H1 (cell line): ENCODE measurements around the gene PARP16. TPM values are rescaled to one million over a fixed set of nuclear protein-coding genes. Genes with fewer than 3 reads are reported as not detected.

ENCODE experiments used
- CTCF ChIA-PET: fragments of 300-600 bp; sonication (Branson Sonifier 250); formaldehyde crosslinking; loops from one replicate; lab custom pipeline; 2021; ENCODE audit not compliant: partially characterized antibody; lab: Charles Lee
- POLR2A ChIA-PET: fragments of 300-600 bp; sonication (Branson Sonifier 250); formaldehyde crosslinking; loops from one replicate; lab custom pipeline; 2021; ENCODE audit warnings: inconsistent platforms; ENCODE audit not compliant: partially characterized antibody; lab: Charles Lee
- DNase-seq, 2 experiments: peaks; one replicate each; pipeline versions ENCODE4 v3.0.0 to v3.0.0-alpha.2; 2010 to 2022; ENCODE audit warnings: low spot score in 2 of 2, low read depth in 1 of 2, mixed read lengths in 1 of 2
- FAIRE-seq: peaks from 2 replicates; lab custom pipeline; 2011; peaks lifted over from hg19 to GRCh38; lab: Jason Lieb, UNC
- H2AFZ ChIP-seq: 2 replicates; pipeline ENCODE4 v1.8.1; 2012; ENCODE audit warnings: low read length, inconsistent platforms
- H2AK5ac ChIP-seq: 2 replicates; pipeline ENCODE4 v1.6.1; 2013; ENCODE audit warnings: low read depth, low read length
- H2BK120ac ChIP-seq: replicated peaks from 2 replicates; pipeline ENCODE3; 2013; ENCODE audit warnings: low read depth, low read length, inconsistent platforms
- H2BK12ac ChIP-seq: 2 replicates; pipeline ENCODE4 v1.6.1; 2013; ENCODE audit warnings: low read depth, low read length
- H2BK15ac ChIP-seq: 2 replicates; pipeline ENCODE4 v1.6.1; 2013; ENCODE audit warnings: low read length
- H2BK20ac ChIP-seq: 2 replicates; pipeline ENCODE4 v1.6.1; 2013; ENCODE audit warnings: low read length
- H2BK5ac ChIP-seq: 2 replicates; pipeline ENCODE4 v1.6.1; 2013; ENCODE audit warnings: low read depth, low read length
- H3K14ac ChIP-seq: 2 replicates; pipeline ENCODE4 v1.6.1; 2013; ENCODE audit warnings: inconsistent platforms; ENCODE audit not compliant: insufficient read length
- H3K18ac ChIP-seq: 2 replicates; pipeline ENCODE4 v1.6.1; 2013; ENCODE audit warnings: low read length; ENCODE audit errors: extremely low read depth
- H3K23ac ChIP-seq: 2 replicates; pipeline ENCODE4 v1.6.1; 2013; ENCODE audit warnings: inconsistent platforms; ENCODE audit not compliant: insufficient read length
- H3K23me2 ChIP-seq: 2 replicates; pipeline ENCODE4 v1.6.1; 2013; ENCODE audit warnings: low read depth, low read length
- H3K27ac ChIP-seq: 2 replicates; pipeline ENCODE4 v1.6.1; 2011; ENCODE audit warnings: low read depth, low read length, inconsistent platforms
- H3K27me3 ChIP-seq, 4 experiments: replicated peaks in 1 of 4; 1 replicate in 1 of 4; 2 replicates in 3 of 4; pipeline versions ENCODE4 v1.6.1 to v1.8.1; 2011 to 2013; ENCODE audit warnings: low read length in 3 of 4, mild to moderate bottlenecking in 3 of 4, inconsistent platforms in 2 of 4, mixed read lengths in 2 of 4, moderate library complexity in 1 of 4; ENCODE audit not compliant: control insufficient read depth in 3 of 4, insufficient read depth in 3 of 4; ENCODE audit errors: extremely low read depth in 1 of 4
- H3K36me3 ChIP-seq, 4 experiments: 2 replicates each; pipeline versions ENCODE4 v1.6.1 to v1.8.1; 2011 to 2013; ENCODE audit warnings: mild to moderate bottlenecking in 4 of 4, low read length in 3 of 4, moderate library complexity in 2 of 4, control low read depth in 1 of 4, inconsistent platforms in 1 of 4; ENCODE audit not compliant: insufficient read depth in 4 of 4, control insufficient read depth in 2 of 4
- H3K4ac ChIP-seq: replicated peaks from 2 replicates; pipeline ENCODE3; 2013; ENCODE audit warnings: low read length, low read depth, mixed read lengths, inconsistent platforms; ENCODE audit not compliant: insufficient read length
- H3K4me1 ChIP-seq, 4 experiments: replicated peaks in 1 of 4; 1 replicate in 1 of 4; 2 replicates in 3 of 4; pipeline versions ENCODE4 v1.6.1 to v1.8.1; 2011 to 2013; ENCODE audit warnings: low read length in 3 of 4, inconsistent platforms in 2 of 4, mixed read lengths in 1 of 4; ENCODE audit not compliant: insufficient read depth in 4 of 4, control insufficient read depth in 3 of 4
- H3K4me2 ChIP-seq, 2 experiments: 2 replicates each; pipeline versions ENCODE4 v1.6.1 to v1.8.1; 2011 to 2013; ENCODE audit warnings: low read depth in 2 of 2, low read length in 2 of 2, control low read depth in 1 of 2, inconsistent platforms in 1 of 2, mild to moderate bottlenecking in 1 of 2; ENCODE audit not compliant: insufficient read depth in 1 of 2
- H3K4me3 ChIP-seq, 4 experiments: fragments of 200-600, 300-600 bp in 1 of 4; sonication (generic), shearing (Covaris generic), sonication (Bioruptor Twin) in 1 of 4; 2 replicates each; pipeline versions ENCODE4 v1.5.1 to v1.8.1; 2011 to 2016; ENCODE audit warnings: low read length in 4 of 4, low read depth in 3 of 4, control low read depth in 2 of 4, inconsistent platforms in 2 of 4, mild to moderate bottlenecking in 2 of 4, mixed read lengths in 1 of 4, moderate library complexity in 1 of 4; ENCODE audit not compliant: insufficient read depth in 2 of 4; ENCODE audit errors: extremely low read depth in 1 of 4
- H3K56ac ChIP-seq: replicated peaks from 2 replicates; pipeline ENCODE3; 2013; ENCODE audit warnings: low read depth, mild to moderate bottlenecking, mixed read lengths, low read length, inconsistent platforms; ENCODE audit not compliant: insufficient read length
- H3K79me1 ChIP-seq: 2 replicates; pipeline ENCODE4 v1.6.1; 2013; ENCODE audit warnings: low read depth, low read length, control low read depth
- H3K79me2 ChIP-seq, 2 experiments: 2 replicates each; pipeline versions ENCODE4 v1.6.1 to v1.8.1; 2012 to 2013; ENCODE audit warnings: low read length in 2 of 2, mild to moderate bottlenecking in 2 of 2, inconsistent platforms in 1 of 2; ENCODE audit not compliant: insufficient read depth in 2 of 2, control insufficient read depth in 1 of 2
- H3K9ac ChIP-seq, 4 experiments: replicated peaks in 1 of 4; 1 replicate in 1 of 4; 2 replicates in 3 of 4; pipeline versions ENCODE4 v1.6.1 to v1.8.1; 2011 to 2013; ENCODE audit warnings: low read depth in 3 of 4, low read length in 3 of 4, control low read depth in 2 of 4, mild to moderate bottlenecking in 2 of 4, moderate library complexity in 2 of 4, inconsistent platforms in 1 of 4; ENCODE audit errors: extremely low read depth in 1 of 4
- H3K9me3 ChIP-seq, 2 experiments: 2 replicates each; pipeline versions ENCODE4 v1.6.1 to v1.8.1; 2012 to 2013; ENCODE audit warnings: mild to moderate bottlenecking in 2 of 2, moderate library complexity in 2 of 2, control low read depth in 1 of 2, inconsistent platforms in 1 of 2, low read depth in 1 of 2, low read length in 1 of 2, mixed read lengths in 1 of 2; ENCODE audit not compliant: insufficient read depth in 2 of 2
- H4K20me1 ChIP-seq, 2 experiments: replicated peaks in 1 of 2; 2 replicates each; pipeline versions ENCODE3 to v1.8.1; 2011 to 2013; ENCODE audit warnings: inconsistent platforms in 2 of 2, low read length in 2 of 2, mild to moderate bottlenecking in 1 of 2; ENCODE audit not compliant: insufficient read depth in 2 of 2, control insufficient read depth in 1 of 2
- H4K5ac ChIP-seq: 2 replicates; pipeline ENCODE4 v1.6.1; 2013; ENCODE audit warnings: low read length, low read depth, mixed read lengths, inconsistent platforms; ENCODE audit not compliant: insufficient read length
- H4K8ac ChIP-seq: 2 replicates; pipeline ENCODE4 v1.8.0; 2013; ENCODE audit warnings: mild to moderate bottlenecking, moderate library complexity, low read length, inconsistent platforms; ENCODE audit not compliant: insufficient read depth; ENCODE audit errors: extremely low read depth
- H4K91ac ChIP-seq: replicated peaks from 2 replicates; pipeline ENCODE3; 2013; ENCODE audit warnings: low read length, mixed read lengths, inconsistent platforms; ENCODE audit not compliant: insufficient read length
- BCL11A ChIP-seq, 2 experiments: IDR thresholded peaks; one replicate each; pipeline ENCODE4 v1.6.1; 2011; ENCODE audit warnings: low read depth in 2 of 2, low read length in 2 of 2, mild to moderate bottlenecking in 2 of 2
- CBX8 ChIP-seq: fragments of 300-800, 300-1000 bp; sonication (generic); IDR thresholded peaks from 2 replicates; pipeline ENCODE4 v1.7.1; 2016; ENCODE audit warnings: low read depth, low read length, borderline replicate concordance
- CTCF ChIP-seq, 3 experiments: IDR thresholded peaks; 1 replicate in 2 of 3; 2 replicates in 1 of 3; pipeline versions ENCODE4 v1.5.1 to v1.6.1; 2011; ENCODE audit warnings: low read length in 3 of 3, mild to moderate bottlenecking in 3 of 3, inconsistent platforms in 2 of 3, low read depth in 1 of 3, moderate library complexity in 1 of 3; ENCODE audit not compliant: insufficient read depth in 1 of 3; ENCODE audit errors: control extremely low read depth in 1 of 3
- MAX ChIP-seq: IDR thresholded peaks from 2 replicates; pipeline ENCODE4 v1.6.1; 2012; ENCODE audit warnings: inconsistent platforms
- NRF1 ChIP-seq: IDR thresholded peaks from 2 replicates; pipeline ENCODE4 v1.6.1; 2011; ENCODE audit warnings: mild to moderate bottlenecking, low read depth, low read length, improper control_type of control experiment
- POLR2AphosphoS5 ChIP-seq: IDR thresholded peaks from 2 replicates; pipeline ENCODE4 v1.6.1; 2011; ENCODE audit warnings: low read depth, low read length
- RAD21 ChIP-seq, 2 experiments: IDR thresholded peaks in 1 of 2; conservative IDR thresholded peaks in 1 of 2; 2 replicates each; pipeline ENCODE4 v1.6.1; 2011; ENCODE audit warnings: low read depth in 2 of 2, low read length in 2 of 2, improper control_type of control experiment in 1 of 2, inconsistent platforms in 1 of 2, mild to moderate bottlenecking in 1 of 2, moderate library complexity in 1 of 2
- WGBS, 2 experiments: shearing (Covaris generic) in 1 of 2; methylation state at CpG; one replicate each; pipeline versions ENCODE4 v1.1.6 to v1.1.7; 2013 to 2015; ENCODE audit warnings: low lambda C conversion rate in 2 of 2, mixed read lengths in 2 of 2, inconsistent platforms in 1 of 2, low coverage in 1 of 2, missing lambda C conversion rate in 1 of 2; ENCODE audit not compliant: insufficient replicate concordance in 2 of 2, insufficient coverage in 1 of 2, insufficient read length in 1 of 2; ENCODE audit errors: extremely low coverage in 1 of 2, missing lambda C conversion rate in 1 of 2; 5-methylcytosine and 5-hydroxymethylcytosine counted together
- polyA plus RNA-seq, 7 experiments: library from polyadenylated mRNA; depleted of rRNA in 3 of 7; stranded (reverse) in 5 of 7; unstranded in 2 of 7; fragments of >200 nt in 5 of 7; fragments of 200-250 nt in 2 of 7; gene quantifications; 1 replicate in 5 of 7; 2 replicates in 1 of 7; 4 replicates in 1 of 7; pipeline versions ENCODE4 v1.2.1 to v1.2.3, GENCODE V29; 2011 to 2013; ENCODE audit warnings: missing spikeins in 2 of 7, mixed read lengths in 2 of 7
- total RNA-seq: library from RNA; stranded (reverse); fragmentation: NEBNext Ultra II Directional; extraction: Animal tissue kit (Norgen Biotek cat#: 25700); gene quantifications from 2 replicates; pipeline ENCODE4 v1.2.1, GENCODE V29; 2021

PARP16 gene
- total and polyA plus RNA-seq, 2 of the 8 experiments (the other 6 are each of a cell fraction or from before 2014, with no cell fraction given) = 3.7 to 5.0 TPM

- Histone ChIP-seq H3K14ac (no peak overlapping the region), H3K79me2 (no peaks in the 10 kb centered on the region), H2BK15ac (no peak overlapping the region), H3K23me2 (no peaks in the 10 kb centered on the region)
- TF ChIP-seq POLR2AphosphoS5 (no peak), MAX (no peak), RAD21 (IDR thresholded peaks at IDR 0.05 in 1 of 2, conservative IDR thresholded peaks at IDR 0.05 in 1 of 2; ENCODE audit: low read depth in 2 of 2, low read length in 2 of 2) (no peak), CTCF (IDR thresholded peaks at IDR 0.05; ENCODE audit: control extremely low read depth in 1 of 3, insufficient read depth in 1 of 3, low read depth in 1 of 3, low read length in 3 of 3) (no peak), BCL11A (IDR thresholded peaks at IDR 0.05; ENCODE audit: low read depth in 2 of 2, low read length in 2 of 2) (no peak), CBX8 (no peak), NRF1 (no peak)
- TF ChIP-seq, all 59 proteins: peak for 0
- no peaks in the 10 kb centered on the region for H4K20me1 ChIP-seq
- H4K91ac ChIP-seq = no peak overlapping the region
- no peak overlapping the region for H4K5ac ChIP-seq
- no peak overlapping the region for H3K4me3 ChIP-seq
- H3K23ac ChIP-seq = no peak overlapping the region
- H3K56ac ChIP-seq = no peak overlapping the region
- DNase-seq (no peak), FAIRE-seq (no peak)
- H3K36me3 ChIP-seq = no peaks in the 10 kb centered on the region
- H3K27me3 ChIP-seq = no peaks in the 10 kb centered on the region
- no peak overlapping the region for H2BK12ac ChIP-seq
- H3K18ac ChIP-seq = no peak overlapping the region; the same call in 1 of the 2 replicates
- 61% methylated on average over 4 of the region's 4 CpGs; no CpG with 5 or more reads in 1 of the 2 experiments for WGBS, 2 experiments
- POLR2A ChIA-PET = no interaction called here
- H3K9ac ChIP-seq = no peak overlapping the region
- H3K4me2 ChIP-seq = no peak overlapping the region
- H3K27ac ChIP-seq = peak overlapping the region; percentile 54; the same call in 1 of the 2 replicates
- no peak overlapping the region for H2AFZ ChIP-seq
- no peaks in the 10 kb centered on the region for H3K9me3 ChIP-seq
- CTCF ChIA-PET = interaction anchor here (0.6 to 3.4 kb wide), 4 partner anchors 18 to 1366 kb away, joined by 3 to 16 read pairs (median 5); no protein-coding TSS in a partner anchor
- H2BK120ac ChIP-seq = no peak overlapping the region
- H2BK5ac ChIP-seq = no peak overlapping the region
- H2BK20ac ChIP-seq = no peak overlapping the region
- no peak overlapping the region for H2AK5ac ChIP-seq
- H4K8ac ChIP-seq = no peak overlapping the region
- no peaks in the 10 kb centered on the region for H3K4me1 ChIP-seq
- no peaks in the 10 kb centered on the region for H3K79me1 ChIP-seq
- H3K4ac ChIP-seq = no peak overlapping the region
Measured at GRCh38 chr15:65254356-65254755, 32.3 kb downstream of the PARP16 start.
